Stimulated activated CD4-positive, alpha-beta T cell treated with anti-CD3 and anti-CD28 coated beads, Interleukin-4, amount 100 ng/mL, for 48 hours (primary cell): ENCODE data around the gene KRTAP1-1.
"Not testable (repeated sequence)": the region's sequence is repeated elsewhere in the genome, so short reads cannot be mapped to it uniquely, and the experiment has no call there.

ENCODE experiments used
- DNase-seq, 2 donors: peaks; one replicate each; pipeline ENCODE4 v3.0.0-alpha.2; 2020; ENCODE audit warnings: low read depth in 2 of 2

The KRTAP1-1 gene

DNA sequence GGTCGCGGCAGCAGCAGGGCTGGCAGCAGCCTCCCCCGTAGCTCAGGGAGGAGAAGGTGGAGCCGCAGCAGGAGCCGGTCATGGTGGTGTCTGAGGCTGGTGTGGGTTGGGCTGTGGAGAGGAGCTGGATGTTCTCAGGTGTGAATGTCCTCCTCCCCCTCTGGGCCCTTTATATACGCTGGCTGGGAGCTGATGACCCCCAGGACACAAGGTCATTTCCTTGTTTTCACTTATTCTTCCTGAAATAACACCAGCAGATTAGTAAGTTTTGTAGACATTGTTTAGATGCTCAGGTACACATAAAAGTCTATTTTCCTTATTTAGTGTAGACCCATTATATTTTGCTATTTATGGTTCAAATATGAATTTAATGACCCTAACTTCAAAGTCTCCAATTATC lies 13.9 kb upstream of the KRTAP1-1 start, which contains the start of gene KRTAP2-2:
TSS of gene KRTAP2-2 (minus strand) at position 101 of the 400 bp plus-strand sequence. CDS start at position 82, 19 bp downstream.
- DNase-seq = not testable (repeated sequence)

DNA sequence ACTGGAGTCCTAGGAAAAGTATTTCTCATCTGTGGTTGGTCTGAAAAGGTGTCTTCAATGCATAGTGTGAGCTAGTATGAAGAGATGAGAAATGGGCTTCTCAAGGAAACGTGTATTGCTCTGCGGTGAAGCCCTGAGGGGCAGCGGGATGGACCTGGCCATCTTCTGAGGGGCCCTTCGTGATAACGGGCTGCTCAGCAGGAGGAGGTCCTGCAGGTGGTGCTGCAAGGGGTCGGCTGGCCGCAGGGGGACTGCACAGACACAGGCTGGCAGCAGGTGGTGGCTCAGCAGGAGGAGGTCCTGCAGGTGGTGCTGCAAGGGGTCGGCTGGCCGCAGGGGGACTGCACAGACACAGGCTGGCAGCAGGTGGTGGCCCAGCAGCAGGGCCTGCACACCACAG lies 13.3 kb upstream of the KRTAP1-1 start:
- not testable (repeated sequence) for DNase-seq

DNA sequence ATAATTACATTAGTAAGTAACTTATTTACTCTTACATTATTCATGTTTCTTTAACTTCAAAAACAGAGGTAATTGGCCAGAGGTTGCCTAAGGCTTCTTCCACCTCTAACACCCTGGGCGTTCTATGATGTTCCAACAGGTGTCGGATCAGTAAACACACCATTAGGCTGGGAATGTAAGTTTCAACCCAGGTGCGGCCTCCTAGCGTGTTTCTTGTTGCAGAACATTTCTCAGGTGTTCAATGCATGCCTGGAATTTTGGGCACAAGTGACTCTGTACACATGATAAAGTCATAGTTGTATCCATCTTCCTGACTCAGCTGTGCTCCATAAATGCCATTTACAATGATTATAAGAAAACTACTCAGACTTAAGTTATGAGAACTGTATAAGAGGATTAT lies 12.8 kb upstream of the KRTAP1-1 start:
- no peak for DNase-seq

DNA sequence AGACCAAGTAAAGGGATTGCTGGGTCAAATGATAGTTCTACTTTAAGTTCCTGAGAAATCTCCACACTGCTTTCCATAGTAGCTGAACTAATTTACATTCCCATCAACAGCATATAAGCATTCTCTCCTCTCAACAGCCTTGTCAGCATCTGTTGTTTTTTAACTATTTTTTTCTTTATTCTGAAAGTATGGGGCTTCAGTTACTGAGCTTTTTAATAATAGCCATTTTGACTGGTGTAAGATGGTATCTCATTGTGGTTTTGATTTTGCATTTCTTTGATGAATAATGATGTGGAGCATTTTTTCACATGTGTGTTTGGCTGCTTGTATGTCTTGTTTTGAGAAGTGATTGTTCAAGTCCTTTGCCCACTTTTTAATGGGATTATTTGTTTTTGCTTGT lies 11.3 kb upstream of the KRTAP1-1 start:
- no peak for DNase-seq

- DNase-seq = no peak
Measured at GRCh38 chr17:41049110-41049509, 7.9 kb upstream of the KRTAP1-1 start.

GRCh38 chr17:41048441-41048840 lies 7.2 kb upstream of the KRTAP1-1 start:
- no peak for DNase-seq

DNA sequence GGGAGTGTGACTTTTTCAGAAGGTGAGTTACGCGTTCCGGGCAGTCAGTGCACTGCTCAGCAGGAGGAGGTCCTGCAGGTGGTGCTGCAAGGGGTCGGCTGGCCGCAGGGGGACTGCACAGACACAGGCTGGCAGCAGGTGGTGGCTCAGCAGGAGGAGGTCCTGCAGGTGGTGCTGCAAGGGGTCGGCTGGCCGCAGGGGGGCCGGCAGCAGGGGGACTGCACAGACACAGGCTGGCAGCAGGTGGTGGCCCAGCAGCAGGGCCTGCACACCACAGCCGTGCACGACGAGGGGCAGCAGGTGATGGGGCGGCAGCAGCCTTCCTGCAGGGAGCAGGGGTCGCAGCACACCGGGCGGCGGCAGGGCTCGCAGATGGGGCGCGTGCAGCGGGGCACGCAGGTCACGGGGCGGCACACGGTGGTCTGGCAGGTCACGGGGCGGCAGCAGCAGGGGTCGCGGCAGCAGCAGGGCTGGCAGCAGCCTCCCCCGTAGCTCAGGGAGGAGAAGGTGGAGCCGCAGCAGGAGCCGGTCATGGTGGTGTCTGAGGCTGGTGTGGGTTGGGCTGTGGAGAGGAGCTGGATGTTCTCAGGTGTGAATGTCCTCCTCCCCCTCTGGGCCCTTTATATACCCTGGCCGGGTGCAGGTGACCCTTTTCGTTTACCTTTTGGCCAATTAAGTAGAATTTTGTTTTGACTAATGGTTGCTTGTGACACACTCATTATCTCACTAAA lies 5.7 kb upstream of the KRTAP1-1 start, which contains the start of gene KRTAP2-1:
TSS of gene KRTAP2-1 (minus strand) at position 582 of the 731 bp plus-strand sequence. CDS start at position 533, 49 bp downstream.
- DNase-seq = not testable (repeated sequence)

GRCh38 chr17:41042953-41043352 lies 1.7 kb upstream of the KRTAP1-1 start:
- no peak for DNase-seq

DNA sequence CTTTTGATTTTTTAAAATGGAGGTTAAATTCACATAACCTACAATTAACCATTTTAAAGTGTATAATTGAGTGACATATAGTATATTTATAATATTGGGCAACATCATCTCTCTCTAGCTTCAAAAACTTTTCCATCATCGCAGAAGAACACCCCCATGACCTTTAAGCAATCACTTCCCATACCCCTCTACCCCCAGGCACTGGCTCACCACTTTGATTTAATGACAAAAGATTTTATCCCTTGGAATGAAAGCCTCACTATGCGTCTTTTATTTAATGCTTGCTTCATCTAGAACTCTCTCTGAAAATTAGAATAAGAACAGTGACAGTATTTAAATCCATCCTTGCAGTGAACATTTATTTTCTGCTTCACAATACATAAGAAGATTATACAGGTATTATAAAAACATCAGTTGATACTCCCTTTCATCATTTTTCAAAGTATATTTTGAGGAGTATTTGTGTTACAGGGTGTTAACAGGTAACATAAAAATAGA lies 3.3 kb downstream of the KRTAP1-1 start:
- no peak for DNase-seq

GRCh38 chr17:41034346-41034935 lies 6.8 kb downstream of the KRTAP1-1 start, which contains the start of gene KRTAP1-3:
Gene KRTAP1-3, minus strand, starts transcription at chr17:41034874. Its CDS starts 53 bp downstream, at chr17:41034821.
- DNase-seq = not testable (repeated sequence)

GRCh38 chr17:41029633-41030245 lies 11.5 kb downstream of the KRTAP1-1 start, which contains the start of gene KRTAP1-4:
Gene KRTAP1-4, minus strand, starts transcription at chr17:41030195. Its CDS starts 117 bp downstream, at chr17:41030078.
- no peak for DNase-seq

GRCh38 chr17:41026715-41027471 lies 14.4 kb downstream of the KRTAP1-1 start, which contains the start of gene KRTAP1-5:
Gene KRTAP1-5, minus strand, starts transcription at chr17:41027208. Its CDS starts 53 bp downstream, at chr17:41027155.
- DNase-seq = no peak

DNA sequence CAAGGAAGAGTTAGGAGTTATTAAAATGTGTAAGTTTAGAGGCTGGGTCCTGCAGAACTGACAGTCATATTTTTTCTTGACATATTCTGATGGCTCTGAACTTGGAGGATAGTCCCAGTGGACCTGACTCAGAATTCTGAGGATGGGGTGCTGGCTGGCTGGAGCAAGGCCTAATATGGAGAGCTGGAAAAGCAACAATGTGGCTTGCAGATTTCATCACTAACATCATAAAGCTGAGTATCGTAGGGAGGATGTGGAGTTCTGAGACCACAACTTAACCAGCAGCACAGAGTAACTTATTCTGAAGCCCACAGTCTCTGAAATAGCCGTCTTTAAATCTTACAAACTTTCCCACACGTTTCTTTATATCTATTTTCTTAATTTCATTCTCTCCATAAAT lies 16.6 kb downstream of the KRTAP1-1 start:
- DNase-seq = no peak

DNA sequence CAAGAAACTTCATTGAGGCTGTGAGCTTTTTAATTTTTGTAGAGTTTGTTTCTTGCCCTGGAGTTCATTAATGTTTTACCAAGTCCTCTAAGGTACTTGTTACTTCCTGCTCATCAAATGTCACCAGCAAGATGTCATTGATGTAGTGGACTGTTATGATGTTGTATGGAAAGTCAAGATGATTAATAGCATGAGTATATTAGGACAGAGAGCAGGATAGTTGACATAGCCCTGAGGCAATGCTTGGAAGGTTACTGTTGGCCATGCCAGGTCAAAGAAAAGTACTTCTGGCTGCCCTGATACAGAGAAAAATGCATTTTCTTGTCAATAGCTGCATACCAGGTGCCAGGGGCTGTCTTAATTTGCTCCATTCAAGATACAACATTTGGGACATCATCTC lies 20.9 kb downstream of the KRTAP1-1 start:
- DNase-seq = no peak

DNA sequence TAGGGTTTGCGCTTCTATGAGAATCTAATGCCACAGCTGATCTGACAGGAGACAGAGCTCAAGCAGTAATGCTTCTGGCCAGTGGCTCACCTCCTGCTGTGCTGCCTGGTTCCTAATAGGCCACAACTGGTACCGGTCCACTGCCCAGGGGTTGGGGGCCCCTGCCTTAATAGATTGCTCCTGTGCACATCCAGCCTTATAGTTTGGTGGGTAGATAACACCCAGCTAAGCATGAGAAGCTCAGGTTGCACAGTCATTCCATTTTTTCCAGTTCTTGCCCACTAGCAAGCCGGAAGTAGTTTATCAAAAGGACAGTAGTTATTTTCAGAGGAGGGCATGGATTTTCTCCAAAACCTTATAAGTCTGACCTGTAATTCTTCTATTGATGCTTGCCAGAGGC lies 21.8 kb downstream of the KRTAP1-1 start:
- DNase-seq = no peak

- no peak for DNase-seq
Measured at GRCh38 chr17:41018541-41018940, 22.7 kb downstream of the KRTAP1-1 start.

- no peak for DNase-seq
Measured at GRCh38 chr17:41016578-41017215, 24.6 kb downstream of the KRTAP1-1 start.

DNA sequence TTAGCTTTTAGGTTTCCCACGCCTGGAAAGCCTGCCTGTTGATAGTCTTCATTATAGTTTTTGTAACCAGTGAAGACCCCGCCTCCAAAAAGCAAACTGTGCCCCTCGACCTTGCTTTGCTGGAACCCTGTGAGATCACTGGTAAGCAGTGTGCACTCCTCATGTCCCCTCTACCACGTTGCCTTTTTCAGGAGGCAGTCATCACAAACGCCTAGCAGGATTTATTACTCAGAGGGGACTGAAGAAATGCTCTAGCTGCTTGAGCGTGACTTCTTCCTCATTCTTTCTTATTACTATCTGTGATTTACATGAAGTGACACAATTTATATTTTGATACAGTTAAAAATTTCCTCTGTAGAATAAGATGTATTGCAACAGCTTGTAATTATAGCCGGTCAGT lies 25.8 kb downstream of the KRTAP1-1 start:
- DNase-seq = no peak

- DNase-seq = no peak
Measured at GRCh38 chr17:41013606-41014005, 27.6 kb downstream of the KRTAP1-1 start.

GRCh38 chr17:41013181-41013580 lies 28.1 kb downstream of the KRTAP1-1 start:
- no peak for DNase-seq
